Neural cell (in vitro differentiated cells): ENCODE measurements around the gene MED19.

Experiments
- EP300 ChIP-seq: fragments of 450-650 bp; conservative IDR thresholded peaks from 2 replicates; pipeline ENCODE4 v1.6.1; 2014; ENCODE audit warnings: antibody characterized with exemption, mild to moderate bottlenecking, moderate library complexity; ENCODE audit not compliant: poor library complexity, severe bottlenecking
- EZH2 ChIP-seq: fragments of 200-600, 300-800 bp; shearing (Covaris generic), sonication (generic); IDR thresholded peaks from 2 replicates; pipeline ENCODE4 v1.6.1; 2014; ENCODE audit warnings: antibody characterized with exemption, low read length, borderline replicate concordance, mild to moderate bottlenecking; ENCODE audit not compliant: insufficient read depth, poor library complexity, severe bottlenecking
- POLR2AphosphoS5 ChIP-seq: IDR thresholded peaks from 2 replicates; pipeline ENCODE4 v1.6.1; 2012
- REST ChIP-seq: IDR thresholded peaks from 2 replicates; pipeline ENCODE4 v1.6.1; 2012; ENCODE audit warnings: borderline replicate concordance
- TAF1 ChIP-seq: IDR thresholded peaks from 2 replicates; pipeline ENCODE4 v1.6.1; 2012; ENCODE audit warnings: low read depth
- TF ChIP-seq, protein P1 (sequence below): fragments of 450-650 bp; IDR thresholded peaks from 2 replicates; pipeline ENCODE4 v1.5.1; 2014; ENCODE audit warnings: antibody characterized with exemption, mild to moderate bottlenecking, moderate library complexity; ENCODE audit not compliant: poor library complexity, severe bottlenecking

- TF ChIP-seq EP300, result no peak
- TF ChIP-seq POLR2AphosphoS5, result no peak
- TF ChIP-seq, protein P1, sequence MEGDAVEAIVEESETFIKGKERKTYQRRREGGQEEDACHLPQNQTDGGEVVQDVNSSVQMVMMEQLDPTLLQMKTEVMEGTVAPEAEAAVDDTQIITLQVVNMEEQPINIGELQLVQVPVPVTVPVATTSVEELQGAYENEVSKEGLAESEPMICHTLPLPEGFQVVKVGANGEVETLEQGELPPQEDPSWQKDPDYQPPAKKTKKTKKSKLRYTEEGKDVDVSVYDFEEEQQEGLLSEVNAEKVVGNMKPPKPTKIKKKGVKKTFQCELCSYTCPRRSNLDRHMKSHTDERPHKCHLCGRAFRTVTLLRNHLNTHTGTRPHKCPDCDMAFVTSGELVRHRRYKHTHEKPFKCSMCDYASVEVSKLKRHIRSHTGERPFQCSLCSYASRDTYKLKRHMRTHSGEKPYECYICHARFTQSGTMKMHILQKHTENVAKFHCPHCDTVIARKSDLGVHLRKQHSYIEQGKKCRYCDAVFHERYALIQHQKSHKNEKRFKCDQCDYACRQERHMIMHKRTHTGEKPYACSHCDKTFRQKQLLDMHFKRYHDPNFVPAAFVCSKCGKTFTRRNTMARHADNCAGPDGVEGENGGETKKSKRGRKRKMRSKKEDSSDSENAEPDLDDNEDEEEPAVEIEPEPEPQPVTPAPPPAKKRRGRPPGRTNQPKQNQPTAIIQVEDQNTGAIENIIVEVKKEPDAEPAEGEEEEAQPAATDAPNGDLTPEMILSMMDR, result no peak
- TF ChIP-seq TAF1, result no peak
- no peak for TF ChIP-seq EZH2
- TF ChIP-seq REST, result no peak
Observed at GRCh38 chr11:57709802-57710367, 2.1 kb downstream of the MED19 start.
